HepG2 (cell line): Measurements from ENCODE around the gene VTI1B. TPM values are rescaled to one million over a fixed set of nuclear protein-coding genes. Genes with fewer than 3 reads are reported as not detected.

ENCODE experiments used
- ATAC-seq: fragments of 200-7000 bp; cut with Tn5 transposase; 3 replicates; pipeline ENCODE4 v1.9.1; 2020; ENCODE audit warnings: mild to moderate bottlenecking, moderate library complexity
- BruUV-seq: library from RNA; stranded (reverse); fragments of 400-500 nt; replicated peaks from 2 replicates; lab custom pipeline; 2021; lab: Mats Ljungman, UMichigan
- CTCF ChIA-PET: fragments of 300-600 bp; formaldehyde crosslinking; extraction: SDS; loops from one replicate; lab custom pipeline; 2021; ENCODE audit warnings: low total read pairs, inconsistent platforms, low intra/inter-chr PET ratio; lab: Yijun Ruan, JAX
- POLR2A ChIA-PET: fragments of 350-600 bp; sonication (Branson Sonifier 250); formaldehyde crosslinking; loops from one replicate; lab custom pipeline; 2020; ENCODE audit warnings: antibody characterized with exemption, inconsistent platforms; lab: Yijun Ruan, JAX
- DNase-seq: peaks from one replicate; pipeline ENCODE4 v3.0.0-alpha.2; 2015; ENCODE audit warnings: low spot score
- FAIRE-seq: peaks from 3 replicates; lab custom pipeline; 2011; peaks lifted over from hg19 to GRCh38; lab: Jason Lieb, UNC
- H2AFZ ChIP-seq: one replicate; pipeline ENCODE4 v1.6.1; 2011; ENCODE audit warnings: low read length, inconsistent platforms
- H3K27ac ChIP-seq: fragments of 300-600 bp; 3 replicates; pipeline ENCODE4 v1.8.0; 2011; ENCODE audit warnings: mixed run types, mild to moderate bottlenecking, mixed read lengths, low read length, inconsistent platforms; ENCODE audit not compliant: insufficient read depth; ENCODE audit errors: extremely low read length
- H3K27me3 ChIP-seq, 2 experiments: fragments of 200-600 bp in 1 of 2; 2 replicates in 1 of 2; 3 replicates in 1 of 2; pipeline versions ENCODE4 v1.6.0 to v1.8.0; 2011; ENCODE audit warnings: low read length in 2 of 2, mild to moderate bottlenecking in 2 of 2, moderate library complexity in 2 of 2, inconsistent platforms in 1 of 2; ENCODE audit not compliant: insufficient read depth in 2 of 2, control insufficient read depth in 1 of 2
- H3K36me3 ChIP-seq, 2 experiments: fragments of 200-600 bp in 1 of 2; replicated peaks in 1 of 2; 2 replicates in 1 of 2; 3 replicates in 1 of 2; pipeline versions ENCODE4 v1.5.1 to v1.8.0; 2011; ENCODE audit warnings: low read length in 2 of 2, inconsistent platforms in 1 of 2; ENCODE audit not compliant: insufficient read depth in 2 of 2, control insufficient read depth in 1 of 2
- H3K4me1 ChIP-seq: 2 replicates; pipeline ENCODE4 v1.5.1; 2012; ENCODE audit warnings: low read length, inconsistent platforms; ENCODE audit not compliant: insufficient read depth
- H3K4me2 ChIP-seq: 2 replicates; pipeline ENCODE4 v1.6.0; 2011; ENCODE audit warnings: low read depth, low read length, inconsistent platforms
- H3K4me3 ChIP-seq, 3 experiments: fragments of 200-600 bp in 1 of 3; sonication (generic), shearing (Covaris generic) in 1 of 3; replicated peaks in 1 of 3; 2 replicates each; pipeline ENCODE4 v1.5.1; 2011 to 2016; ENCODE audit warnings: low read length in 3 of 3, inconsistent platforms in 2 of 3, low read depth in 2 of 3, mild to moderate bottlenecking in 2 of 3, control low read depth in 1 of 3, mixed read lengths in 1 of 3; ENCODE audit not compliant: insufficient read depth in 1 of 3
- H3K79me2 ChIP-seq: one replicate; pipeline ENCODE4 v1.6.1; 2011; ENCODE audit warnings: low read length, inconsistent platforms; ENCODE audit not compliant: insufficient read depth
- H3K9ac ChIP-seq: 2 replicates; pipeline ENCODE4 v1.6.0; 2011; ENCODE audit warnings: mild to moderate bottlenecking, low read depth, low read length, inconsistent platforms; ENCODE audit not compliant: insufficient read depth
- H3K9me3 ChIP-seq: 2 replicates; pipeline ENCODE4 v1.5.1; 2012; ENCODE audit warnings: mild to moderate bottlenecking, low read length
- H4K20me1 ChIP-seq: 2 replicates; pipeline ENCODE4 v1.6.0; 2011; ENCODE audit warnings: inconsistent platforms, mild to moderate bottlenecking, low read length, moderate library complexity; ENCODE audit not compliant: insufficient read depth
- ARHGAP35 ChIP-seq: sonication (generic); formaldehyde crosslinking; IDR thresholded peaks from 2 replicates; pipeline ENCODE4 v1.9.0; 2022; ENCODE audit warnings: mild to moderate bottlenecking, inconsistent platforms, moderate library complexity, missing genetic modification reagents, borderline replicate concordance
- ATF2 ChIP-seq: sonication (generic); formaldehyde crosslinking; IDR thresholded peaks from 2 replicates; pipeline ENCODE4 v1.4.0; 2020; ENCODE audit warnings: missing genetic modification reagents
- CREM ChIP-seq, 2 experiments: sonication (generic) in 1 of 2; formaldehyde crosslinking in 1 of 2; IDR thresholded peaks; 2 replicates each; pipeline versions ENCODE4 v1.4.0 to v1.6.1; 2016 to 2020; ENCODE audit warnings: antibody characterized with exemption in 1 of 2, mild to moderate bottlenecking in 1 of 2, missing genetic modification reagents in 1 of 2
- EP300 ChIP-seq, 3 experiments: sonication (generic) in 1 of 3; formaldehyde crosslinking in 1 of 3; IDR thresholded peaks; 2 replicates each; pipeline versions ENCODE4 v1.5.1 to v1.6.1; 2011 to 2020; ENCODE audit warnings: low read depth in 2 of 3, low read length in 2 of 3, borderline replicate concordance in 1 of 3, improper control_type of control experiment in 1 of 3, mild to moderate bottlenecking in 1 of 3, missing genetic modification reagents in 1 of 3, moderate library complexity in 1 of 3
- FOXK2 ChIP-seq: fragments of 450-650 bp; IDR thresholded peaks from 2 replicates; pipeline ENCODE4 v1.6.1; 2016
- HINFP ChIP-seq: sonication (generic); formaldehyde crosslinking; IDR thresholded peaks from 2 replicates; pipeline ENCODE4 v1.4.0; 2020; ENCODE audit warnings: low read depth, mild to moderate bottlenecking, missing genetic modification reagents
- MAFF ChIP-seq: IDR thresholded peaks from 2 replicates; pipeline ENCODE4 v1.6.1; 2011; ENCODE audit warnings: low read depth, low read length, improper control_type of control experiment
- NFE2L2 ChIP-seq: fragments of 150-350 bp; IDR thresholded peaks from 2 replicates; pipeline ENCODE4 v1.6.1; 2014; ENCODE audit warnings: low read length
- POLR2A ChIP-seq, 2 experiments: IDR thresholded peaks; 2 replicates each; pipeline ENCODE4 v1.6.1; 2011; ENCODE audit warnings: low read depth in 2 of 2, low read length in 2 of 2, mild to moderate bottlenecking in 1 of 2, moderate library complexity in 1 of 2; ENCODE audit not compliant: insufficient read depth in 1 of 2
- PPARG ChIP-seq: conservative IDR thresholded peaks from 2 replicates; pipeline ENCODE4 v1.6.1; 2016; ENCODE audit warnings: missing biosample characterization, missing genetic modification reagents
- SMYD3 ChIP-seq: sonication (generic); formaldehyde crosslinking; IDR thresholded peaks from 2 replicates; pipeline ENCODE4 v1.8.1; 2023; ENCODE audit warnings: mild to moderate bottlenecking, missing genetic modification reagents
- SNAPC5 ChIP-seq: sonication (generic); formaldehyde crosslinking; IDR thresholded peaks from 2 replicates; pipeline ENCODE4 v1.8.1; 2023; ENCODE audit warnings: mild to moderate bottlenecking, missing genetic modification reagents, borderline replicate concordance
- TAF15 ChIP-seq: fragments of 200-400 bp; formaldehyde crosslinking; IDR thresholded peaks from one replicate; pipeline ENCODE4 v1.6.1; 2018; ENCODE audit warnings: mild to moderate bottlenecking, low read depth, low read length; ENCODE audit not compliant: poor library complexity, severe bottlenecking
- ZNF280D ChIP-seq: sonication (generic); formaldehyde crosslinking; IDR thresholded peaks from 2 replicates; pipeline ENCODE4 v1.5.1; 2020; ENCODE audit warnings: mild to moderate bottlenecking, missing genetic modification reagents
- ZNF615 ChIP-seq: sonication (generic); formaldehyde crosslinking; IDR thresholded peaks from 2 replicates; pipeline ENCODE4 v1.5.0; 2020; ENCODE audit warnings: mild to moderate bottlenecking, missing genetic modification reagents, borderline replicate concordance
- ZNF724P ChIP-seq: sonication (generic); formaldehyde crosslinking; IDR thresholded peaks from 2 replicates; pipeline ENCODE4 v1.8.0; 2022; ENCODE audit warnings: missing genetic modification reagents, borderline replicate concordance
- ZNF781 ChIP-seq: sonication (generic); formaldehyde crosslinking; IDR thresholded peaks from 2 replicates; pipeline ENCODE4 v1.5.1; 2020; ENCODE audit warnings: borderline replicate concordance, mild to moderate bottlenecking, missing genetic modification reagents; ENCODE audit errors: not compliant biosample characterization
- WGBS: methylation state at CpG from one replicate; pipeline ENCODE4 v1.1.6; 2017; ENCODE audit warnings: low lambda C conversion rate; 5-methylcytosine and 5-hydroxymethylcytosine counted together
- in situ Hi-C: cut with HindIII; loops from 2 replicates; pipeline ENCODE4 v1.10.0; 2017; ENCODE audit warnings: low pct_unique_long_range_greater_than_20kb; ENCODE audit not compliant: extremely low pct_ligation_motif_present
- intact Hi-C: fragments of 100-400 bp; cut with micrococcal nuclease; formaldehyde crosslinking; loops from one replicate; pipeline ENCODE4 v1.10.0; 2022; ENCODE audit not compliant: unreplicated experiment
- polyA plus RNA-seq, 8 experiments: library from polyadenylated mRNA; depleted of rRNA in 3 of 8; stranded (reverse) in 7 of 8; unstranded in 1 of 8; fragments of >200 nt; fragmentation: Illumina TruSeq in 4 of 8; extraction: Trizol in 4 of 8; gene quantifications; 2 replicates each; pipeline versions ENCODE4 v1.2.1 to v1.2.3, GENCODE V29; 2011 to 2016; ENCODE audit warnings: low read depth in 4 of 8, missing spikeins in 1 of 8, mixed read lengths in 1 of 8; ENCODE audit not compliant: insufficient read depth in 1 of 8
- total RNA-seq, 5 experiments: library from RNA; depleted of rRNA; stranded (reverse); fragments of >200 nt; fragmentation: Illumina TruSeq; extraction: Trizol; gene quantifications; 2 replicates each; pipeline ENCODE4 v1.2.3, GENCODE V29; 2016; ENCODE audit warnings: low read depth in 1 of 5

The VTI1B gene
- total and polyA plus RNA-seq, 2 of the 13 experiments (the other 11 are each of a cell fraction or from before 2014, with no cell fraction given): 39.0 to 103 TPM

GRCh38 chr14:67717048-67717447 is 42.6 kb upstream of the VTI1B start (continued):
- TF ChIP-seq EP300 (IDR thresholded peaks at IDR 0.05; ENCODE audit: low read depth in 2 of 2, low read length in 2 of 2) (peak in 1 of 2 experiments; percentile 62; a peak in 1 of 4 replicates), EP300 (CRISPR knock-in tag; IDR thresholded peaks at IDR 0.05; ENCODE audit: borderline replicate concordance) (no peak), SNAPC5 (no peak), CREM (IDR thresholded peaks at IDR 0.05) (peak; percentile 32; the same call in 1 of the 2 replicates), CREM (CRISPR knock-in tag; IDR thresholded peaks at IDR 0.05) (no peak)

GRCh38 chr14:67710209-67710608 is 35.8 kb upstream of the VTI1B start:
- Histone ChIP-seq H4K20me1 (no peaks in the 10 kb centered on the region), H2AFZ (no peak overlapping the region), H3K9ac (no peak overlapping the region), H3K36me3 (no peaks in the 10 kb centered on the region), H3K27ac (no peak overlapping the region), H3K79me2 (no peaks in the 10 kb centered on the region), H3K4me3 (no peak overlapping the region), H3K9me3 (peaks cover 31% of the 10 kb centered on the region), H3K4me1 (peaks cover 19% of the 10 kb centered on the region), H3K27me3 (no peaks in the 10 kb centered on the region), H3K4me2 (no peak overlapping the region)
- intact Hi-C loops: no loop called here
- ChIA-PET POLR2A (interaction anchor here (1.3 kb wide), 1 partner anchor 107 kb away, joined by 3 read pairs; the partner anchor contains the start of gene ZFYVE26), CTCF (no interaction called here)
- FAIRE-seq (no peak), DNase-seq (no peak), ATAC-seq (no peak)
- 92% methylated on average over 2 of the region's 2 CpGs for WGBS
- in situ Hi-C loops: no loop called here
- no TSS peak for BruUV-seq
- TF ChIP-seq MAFF: no peak
- TF ChIP-seq POLR2A (IDR thresholded peaks at IDR 0.05; ENCODE audit: insufficient read depth in 1 of 2, low read depth in 2 of 2, low read length in 2 of 2): no peak
- no peak for TF ChIP-seq HINFP (CRISPR knock-in tag)
- no peak for TF ChIP-seq ZNF615 (CRISPR knock-in tag)
- no peak for TF ChIP-seq FOXK2
- peak; percentile 86; the same call in 1 of the 2 replicates for TF ChIP-seq ZNF280D
- TF ChIP-seq ATF2 (CRISPR knock-in tag): no peak
- TF ChIP-seq ZNF781 (CRISPR knock-in tag): no peak
- no peak for TF ChIP-seq TAF15
- TF ChIP-seq PPARG (CRISPR knock-in tag): no peak
- TF ChIP-seq SMYD3 (CRISPR knock-in tag): no peak
- TF ChIP-seq ARHGAP35 (CRISPR knock-in tag): no peak
- TF ChIP-seq ZNF724P (CRISPR knock-in tag): peak; percentile 92; the same call in 1 of the 2 replicates
- no peak for TF ChIP-seq NFE2L2
